ENCODE measurements around the gene MTCH2. TPM values are rescaled to one million over a fixed set of nuclear protein-coding genes. Genes with fewer than 3 reads are reported as not detected.

Gene MTCH2
- total and polyA plus RNA-seq, 2 donors (not counting 1 experiment from before 2014, with no cell fraction given): 18.1 to 26.9 TPM

GRCh38 chr11:47589118-47589517 lies 53.2 kb downstream of the MTCH2 start:
- Mint-ChIP-seq H3K27ac (no peak overlapping the region), H3K4me1 (peaks cover 8% of the 10 kb centered on the region), H3K4me3 (no peak overlapping the region), H3K27me3 (peaks cover 19% of the 10 kb centered on the region), H3K9me3 (ENCODE audit: insufficient read depth) (no peaks in the 10 kb centered on the region)
- H3K4me3 ChIP-seq (ENCODE audit: control extremely low read depth in 1 of 5, extremely low read depth in 1 of 5, insufficient read depth in 1 of 5, low read depth in 2 of 5, low read length in 4 of 5): no peak overlapping the region
- ATAC-seq (ENCODE audit: low read depth) (no peak), DNase-seq (no peak)
- H3K79me2 ChIP-seq (ENCODE audit: control insufficient read depth, insufficient read depth, low read length): no peaks in the 10 kb centered on the region
- TF ChIP-seq EZH2 (IDR thresholded peaks at IDR 0.05; ENCODE audit: borderline replicate concordance, insufficient read depth, low read depth, low read length, poor library complexity, severe bottlenecking) (no peak), CTCF (IDR thresholded peaks at IDR 0.05) (no peak)
- no peaks in the 10 kb centered on the region for H4K20me1 ChIP-seq (ENCODE audit: control insufficient read depth, insufficient read depth, low read length, poor library complexity, severe bottlenecking)
- ChIA-PET CTCF (no interaction called here), POLR2A (no interaction called here)
- peaks cover 10 to 11% of the 10 kb centered on the region in 2 donors for H3K4me1 ChIP-seq (ENCODE audit: control insufficient read depth in 2 of 2, insufficient read depth in 2 of 2, low read length in 2 of 2)
- H3K9me3 ChIP-seq (ENCODE audit: control extremely low read depth in 1 of 3, control insufficient read depth in 2 of 3, insufficient read depth in 1 of 3, low read length in 2 of 3): no peaks in the 10 kb centered on the region
- no peak overlapping the region for H2AFZ ChIP-seq (ENCODE audit: insufficient read depth, low read depth, low read length, poor library complexity, severe bottlenecking)
- no peak overlapping the region for H3K9ac ChIP-seq (ENCODE audit: low read length)
- intact Hi-C loops (cut with micrococcal nuclease): no loop called here
- H3K4me2 ChIP-seq (replicated peaks; ENCODE audit: low read depth, low read length, poor library complexity, severe bottlenecking): no peak overlapping the region
- H3K36me3 ChIP-seq (replicated peaks in 1 of 2; ENCODE audit: control extremely low read depth in 1 of 2, control insufficient read depth in 1 of 2, extremely low read depth in 1 of 2, insufficient read depth in 2 of 2, low read length in 1 of 2): peaks cover 0 to 13% of the 10 kb centered on the region in 2 experiments
- H3K27ac ChIP-seq (ENCODE audit: low read length in 2 of 2): no peak overlapping the region
- H3K27me3 ChIP-seq (replicated peaks in 1 of 4; ENCODE audit: control extremely low read depth in 1 of 4, control insufficient read depth in 3 of 4, insufficient read depth in 4 of 4, low read length in 3 of 4): peaks cover 0 to 24% (median 13%) of the 10 kb centered on the region in 4 experiments
- 100% methylated on average over 4 of the region's 11 CpGs for WGBS (ENCODE audit: insufficient coverage)

- no peak for DNase-seq
- CTCF ChIA-PET: no interaction called here
- no peak overlapping the region for H3K4me2 ChIP-seq (replicated peaks; ENCODE audit: low read depth, low read length, poor library complexity, severe bottlenecking)
- no peak overlapping the region for H3K27ac ChIP-seq (ENCODE audit: low read length in 2 of 2)
- H3K4me1 Mint-ChIP-seq: peaks cover 2% of the 10 kb centered on the region
- ATAC-seq (ENCODE audit: low read depth): no peak
- H3K27me3 ChIP-seq (replicated peaks in 1 of 4; ENCODE audit: control extremely low read depth in 1 of 4, control insufficient read depth in 3 of 4, insufficient read depth in 4 of 4, low read length in 3 of 4): peaks cover 0 to 13% (median 3%) of the 10 kb centered on the region in 4 experiments
- no peak overlapping the region for H3K27ac Mint-ChIP-seq
- H3K9ac ChIP-seq (ENCODE audit: low read length): no peak overlapping the region
- WGBS (ENCODE audit: insufficient coverage): 37% methylated on average over 13 of the region's 14 CpGs
- H3K4me1 ChIP-seq (ENCODE audit: control insufficient read depth in 2 of 2, insufficient read depth in 2 of 2, low read length in 2 of 2): peaks cover 0 to 3% of the 10 kb centered on the region in 2 donors
- intact Hi-C loops (cut with micrococcal nuclease): no loop called here
- H3K36me3 ChIP-seq (replicated peaks in 1 of 2; ENCODE audit: control extremely low read depth in 1 of 2, control insufficient read depth in 1 of 2, extremely low read depth in 1 of 2, insufficient read depth in 2 of 2, low read length in 1 of 2): peaks cover 0 to 26% of the 10 kb centered on the region in 2 experiments
- H3K79me2 ChIP-seq (ENCODE audit: control insufficient read depth, insufficient read depth, low read length): no peaks in the 10 kb centered on the region
- H2AFZ ChIP-seq (ENCODE audit: insufficient read depth, low read depth, low read length, poor library complexity, severe bottlenecking): no peak overlapping the region
- TF ChIP-seq CTCF (IDR thresholded peaks at IDR 0.05) (no peak), EZH2 (IDR thresholded peaks at IDR 0.05; ENCODE audit: borderline replicate concordance, insufficient read depth, low read depth, low read length, poor library complexity, severe bottlenecking) (no peak)
- no peak overlapping the region for H3K4me3 Mint-ChIP-seq
- H3K9me3 Mint-ChIP-seq (ENCODE audit: insufficient read depth): no peaks in the 10 kb centered on the region
- no peak overlapping the region for H3K4me3 ChIP-seq (ENCODE audit: control extremely low read depth in 1 of 5, extremely low read depth in 1 of 5, insufficient read depth in 1 of 5, low read depth in 2 of 5, low read length in 4 of 5)
- H3K9me3 ChIP-seq (ENCODE audit: control extremely low read depth in 1 of 3, control insufficient read depth in 2 of 3, insufficient read depth in 1 of 3, low read length in 2 of 3): no peaks in the 10 kb centered on the region
- peaks cover 9% of the 10 kb centered on the region for H3K27me3 Mint-ChIP-seq
- POLR2A ChIA-PET: interaction anchor here (0.6 kb wide), 1 partner anchor 370 kb away, joined by 6 read pairs; no protein-coding TSS in a partner anchor
- H4K20me1 ChIP-seq (ENCODE audit: control insufficient read depth, insufficient read depth, low read length, poor library complexity, severe bottlenecking): no peaks in the 10 kb centered on the region
Measured at GRCh38 chr11:47587723-47588326, 54.5 kb downstream of the MTCH2 start.
